ENCODE measurements around the gene PKD2L1.

PKD2L1 gene

GRCh38 chr10:100359529-100360150, 29.6 kb upstream of the PKD2L1 start:
- no peak for TF ChIP-seq LEF1 (IDR thresholded peaks at IDR 0.05; ENCODE audit: borderline replicate concordance)
- TF ChIP-seq BHLHE40 (IDR thresholded peaks at IDR 0.05; ENCODE audit: borderline replicate concordance) = no peak
- TF ChIP-seq FOXM1 (IDR thresholded peaks at IDR 0.05; ENCODE audit: borderline replicate concordance) = no peak
- no peak for TF ChIP-seq FOXA1 (IDR thresholded peaks at IDR 0.05)
- no peak for TF ChIP-seq SP1 (IDR thresholded peaks at IDR 0.05)
- TF ChIP-seq L3MBTL2 (conservative IDR thresholded peaks at IDR 0.05) = no peak
- no peak for TF ChIP-seq ARNT (IDR thresholded peaks at IDR 0.05)
- no peak for TF ChIP-seq CTBP1 (IDR thresholded peaks at IDR 0.05; ENCODE audit: borderline replicate concordance)
- no peak for TF ChIP-seq ELF4 (IDR thresholded peaks at IDR 0.05)
- no peak for TF ChIP-seq SUZ12 (IDR thresholded peaks at IDR 0.05)
- TF ChIP-seq, protein P1, sequence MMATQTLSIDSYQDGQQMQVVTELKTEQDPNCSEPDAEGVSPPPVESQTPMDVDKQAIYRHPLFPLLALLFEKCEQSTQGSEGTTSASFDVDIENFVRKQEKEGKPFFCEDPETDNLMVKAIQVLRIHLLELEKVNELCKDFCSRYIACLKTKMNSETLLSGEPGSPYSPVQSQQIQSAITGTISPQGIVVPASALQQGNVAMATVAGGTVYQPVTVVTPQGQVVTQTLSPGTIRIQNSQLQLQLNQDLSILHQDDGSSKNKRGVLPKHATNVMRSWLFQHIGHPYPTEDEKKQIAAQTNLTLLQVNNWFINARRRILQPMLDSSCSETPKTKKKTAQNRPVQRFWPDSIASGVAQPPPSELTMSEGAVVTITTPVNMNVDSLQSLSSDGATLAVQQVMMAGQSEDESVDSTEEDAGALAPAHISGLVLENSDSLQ (IDR thresholded peaks at IDR 0.05) = no peak
- no peak for TF ChIP-seq FOXK2 (IDR thresholded peaks at IDR 0.05)
- no peak for TF ChIP-seq NFRKB (IDR thresholded peaks at IDR 0.05)
- DNase-seq (ENCODE audit: extremely low spot score) = no peak
- ChIA-PET CTCF (no interaction called here), POLR2A (interaction anchor here (1.0 to 3.3 kb wide), 4 partner anchors 9 to 14 kb away, joined by 3 to 14 read pairs (median 5); partner anchors contain the start of gene SCD)

- no peak for TF ChIP-seq L3MBTL2 (conservative IDR thresholded peaks at IDR 0.05)
- TF ChIP-seq SP1 (IDR thresholded peaks at IDR 0.05) = no peak
- TF ChIP-seq FOXA1 (IDR thresholded peaks at IDR 0.05) = no peak
- TF ChIP-seq LEF1 (IDR thresholded peaks at IDR 0.05; ENCODE audit: borderline replicate concordance) = no peak
- TF ChIP-seq ARNT (IDR thresholded peaks at IDR 0.05) = no peak
- no peak for TF ChIP-seq SUZ12 (IDR thresholded peaks at IDR 0.05)
- TF ChIP-seq TARDBP (IDR thresholded peaks at IDR 0.05) = no peak
- no peak for TF ChIP-seq CTBP1 (IDR thresholded peaks at IDR 0.05; ENCODE audit: borderline replicate concordance)
- DNase-seq (ENCODE audit: extremely low spot score) = no peak
- CTCF ChIA-PET = no interaction called here
- POLR2A ChIA-PET = interaction anchor here (1.1 to 3.3 kb wide), 4 partner anchors 8 to 14 kb away, joined by 3 to 14 read pairs (median 5); partner anchors contain the start of gene SCD
These were observed 29.0 kb upstream of the PKD2L1 start for GRCh38 chr10:100359030-100359432.

- DNase-seq (ENCODE audit: extremely low spot score) = no peak
- no peak for TF ChIP-seq HDGF (IDR thresholded peaks at IDR 0.05; ENCODE audit: borderline replicate concordance)
- no peak for TF ChIP-seq BHLHE40 (IDR thresholded peaks at IDR 0.05; ENCODE audit: borderline replicate concordance)
- TF ChIP-seq L3MBTL2 (conservative IDR thresholded peaks at IDR 0.05) = no peak
- no peak for TF ChIP-seq FOXK2 (IDR thresholded peaks at IDR 0.05)
- TF ChIP-seq, protein P1 (IDR thresholded peaks at IDR 0.05) = no peak
- no peak for TF ChIP-seq CTBP1 (IDR thresholded peaks at IDR 0.05; ENCODE audit: borderline replicate concordance)
- no peak for TF ChIP-seq ZNF384 (IDR thresholded peaks at IDR 0.05)
- TF ChIP-seq FOXM1 (IDR thresholded peaks at IDR 0.05; ENCODE audit: borderline replicate concordance) = no peak
- no peak for TF ChIP-seq SUZ12 (IDR thresholded peaks at IDR 0.05)
- no peak for TF ChIP-seq NFRKB (IDR thresholded peaks at IDR 0.05)
- no peak for TF ChIP-seq ELF4 (IDR thresholded peaks at IDR 0.05)
- no peak for TF ChIP-seq FOXA1 (IDR thresholded peaks at IDR 0.05)
- no peak for TF ChIP-seq LEF1 (IDR thresholded peaks at IDR 0.05; ENCODE audit: borderline replicate concordance)
- CTCF ChIA-PET = no interaction called here
- POLR2A ChIA-PET = interaction anchor here (3.3 kb wide), 1 partner anchor 10 kb away, joined by 14 read pairs; the partner anchor contains the start of gene SCD
These were observed 27.2 kb upstream of the PKD2L1 start for GRCh38 chr10:100357059-100357858.

GRCh38 chr10:100356067-100357017, 26.3 kb upstream of the PKD2L1 start:
- no peak for DNase-seq (ENCODE audit: extremely low spot score)
- no peak for TF ChIP-seq FOXA1 (IDR thresholded peaks at IDR 0.05)
- no peak for TF ChIP-seq SP1 (IDR thresholded peaks at IDR 0.05)
- TF ChIP-seq LEF1 (IDR thresholded peaks at IDR 0.05; ENCODE audit: borderline replicate concordance) = no peak
- no peak for TF ChIP-seq HDGF (IDR thresholded peaks at IDR 0.05; ENCODE audit: borderline replicate concordance)
- no peak for TF ChIP-seq ZNF384 (IDR thresholded peaks at IDR 0.05)
- TF ChIP-seq, protein P1 (IDR thresholded peaks at IDR 0.05) = no peak
- no peak for TF ChIP-seq FOXM1 (IDR thresholded peaks at IDR 0.05; ENCODE audit: borderline replicate concordance)
- TF ChIP-seq NFRKB (IDR thresholded peaks at IDR 0.05) = no peak
- TF ChIP-seq BHLHE40 (IDR thresholded peaks at IDR 0.05; ENCODE audit: borderline replicate concordance) = no peak
- no peak for TF ChIP-seq CTBP1 (IDR thresholded peaks at IDR 0.05; ENCODE audit: borderline replicate concordance)
- no peak for TF ChIP-seq SUZ12 (IDR thresholded peaks at IDR 0.05)
- TF ChIP-seq ELF4 (IDR thresholded peaks at IDR 0.05) = no peak
- TF ChIP-seq TARDBP (IDR thresholded peaks at IDR 0.05) = no peak
- TF ChIP-seq FOXK2 (IDR thresholded peaks at IDR 0.05) = no peak
- POLR2A ChIA-PET = interaction anchor here (2.1 kb wide), 1 partner anchor 10 kb away, joined by 6 read pairs; the partner anchor contains the start of gene SCD
- CTCF ChIA-PET = no interaction called here

GRCh38 chr10:100355086-100355485, 25.1 kb upstream of the PKD2L1 start:
- TF ChIP-seq SP1 (IDR thresholded peaks at IDR 0.05) (no peak), BHLHE40 (IDR thresholded peaks at IDR 0.05; ENCODE audit: borderline replicate concordance) (no peak)
- ChIA-PET CTCF (no interaction called here), POLR2A (interaction anchor here (1.4 to 2.1 kb wide), 2 partner anchors 9 to 16 kb away, joined by 5 to 6 read pairs; partner anchors contain the start of gene SCD)
- no peak for DNase-seq (ENCODE audit: extremely low spot score)
